ENCODE measurements around the gene IFT81.

The IFT81 gene

DNA sequence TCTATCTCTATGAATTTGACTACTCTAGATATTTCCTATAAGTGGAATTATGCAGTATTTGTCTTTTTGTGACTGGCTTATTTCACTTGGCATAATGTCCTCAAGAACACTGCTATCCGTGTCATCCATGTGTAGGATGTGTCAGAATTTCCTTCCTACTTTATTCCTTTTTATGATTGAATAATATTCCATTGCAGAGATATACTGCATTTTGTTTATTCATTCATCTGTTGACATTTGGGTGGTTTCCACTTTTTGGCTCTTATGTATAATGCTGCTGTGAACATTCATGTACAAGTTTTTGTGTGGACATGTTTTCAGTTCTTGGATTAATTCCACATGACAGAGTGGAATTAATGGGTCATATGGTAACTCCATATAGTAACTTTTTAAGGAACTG, 111.2 kb downstream of the IFT81 start:
- ChIA-PET CTCF (no interaction called here), POLR2A (no interaction called here)
- Histone ChIP-seq H3K9me3 (ENCODE audit: control insufficient read depth, insufficient read depth, low read depth, low read length) (no peaks in the 10 kb centered on the region), H3K27ac (ENCODE audit: extremely low read depth, low read depth, low read length) (no peak overlapping the region), H3K4me3 (ENCODE audit: low read depth, low read length) (no peak overlapping the region), H3K36me3 (ENCODE audit: control insufficient read depth in 2 of 2, insufficient read depth in 1 of 2, low read length in 2 of 2) (no peaks in the 10 kb centered on the region), H3K4me1 (ENCODE audit: control insufficient read depth, insufficient read depth, low read length) (no peaks in the 10 kb centered on the region)
- TF ChIP-seq ZNF146 (tag by site-specific recombination; IDR thresholded peaks at IDR 0.05) (peak; percentile 55; the same call in 1 of the 2 replicates), ZBTB48 (tag by site-specific recombination; IDR thresholded peaks at IDR 0.05) (no peak), KLF10 (tag by site-specific recombination; IDR thresholded peaks at IDR 0.05) (no peak), ZNF140 (tag by site-specific recombination; IDR thresholded peaks at IDR 0.05) (no peak)
- TF ChIP-seq, protein P1, sequence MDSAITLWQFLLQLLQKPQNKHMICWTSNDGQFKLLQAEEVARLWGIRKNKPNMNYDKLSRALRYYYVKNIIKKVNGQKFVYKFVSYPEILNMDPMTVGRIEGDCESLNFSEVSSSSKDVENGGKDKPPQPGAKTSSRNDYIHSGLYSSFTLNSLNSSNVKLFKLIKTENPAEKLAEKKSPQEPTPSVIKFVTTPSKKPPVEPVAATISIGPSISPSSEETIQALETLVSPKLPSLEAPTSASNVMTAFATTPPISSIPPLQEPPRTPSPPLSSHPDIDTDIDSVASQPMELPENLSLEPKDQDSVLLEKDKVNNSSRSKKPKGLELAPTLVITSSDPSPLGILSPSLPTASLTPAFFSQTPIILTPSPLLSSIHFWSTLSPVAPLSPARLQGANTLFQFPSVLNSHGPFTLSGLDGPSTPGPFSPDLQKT (IDR thresholded peaks at IDR 0.05; ENCODE audit: borderline replicate concordance, low read depth, low read length) = no peak

DNA sequence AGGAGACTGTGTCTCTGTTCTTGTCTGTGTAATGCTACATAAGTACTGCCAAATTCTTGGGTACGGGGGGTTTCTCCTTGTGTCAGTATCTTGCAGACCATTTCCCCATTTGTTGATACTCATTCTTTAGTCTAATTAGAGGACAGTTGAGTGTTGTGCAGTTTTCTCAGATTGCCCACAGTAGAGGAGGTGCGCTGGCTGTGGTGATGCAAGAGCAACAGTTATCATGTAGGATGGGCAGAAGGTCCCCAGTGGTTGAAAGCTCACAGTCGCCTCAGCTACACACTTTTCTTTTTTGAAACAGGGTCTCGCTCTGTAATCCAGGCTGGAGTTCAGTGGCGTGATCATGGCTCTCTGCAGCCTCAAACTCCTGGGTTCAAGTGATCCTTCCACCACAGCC, 119.1 kb downstream of the IFT81 start:
- no peak overlapping the region for H3K4me3 ChIP-seq (ENCODE audit: low read depth, low read length)
- no peaks in the 10 kb centered on the region for H3K36me3 ChIP-seq (ENCODE audit: control insufficient read depth in 2 of 2, insufficient read depth in 1 of 2, low read length in 2 of 2)
- CTCF ChIA-PET = interaction anchor here (0.7 to 1.4 kb wide), 2 partner anchors 19 to 188 kb away, joined by 3 to 4 read pairs; no protein-coding TSS in a partner anchor
- no peaks in the 10 kb centered on the region for H3K9me3 ChIP-seq (ENCODE audit: control insufficient read depth, insufficient read depth, low read depth, low read length)
- peaks cover 4% of the 10 kb centered on the region for H3K4me1 ChIP-seq (ENCODE audit: control insufficient read depth, insufficient read depth, low read length)
- TF ChIP-seq ZNF473 (tag by site-specific recombination; IDR thresholded peaks at IDR 0.05) (no peak), MZF1 (tag by site-specific recombination; IDR thresholded peaks at IDR 0.05; ENCODE audit: borderline replicate concordance) (no peak), ZNF530 (tag by site-specific recombination; IDR thresholded peaks at IDR 0.05; ENCODE audit: low read depth) (no peak), ZNF404 (tag by site-specific recombination; IDR thresholded peaks at IDR 0.05) (no peak), ZNF585B (tag by site-specific recombination; IDR thresholded peaks at IDR 0.05) (no peak), HOXD13 (CRISPR knock-in tag; IDR thresholded peaks at IDR 0.05; ENCODE audit: borderline replicate concordance) (no peak), YY1 (tag by site-specific recombination; IDR thresholded peaks at IDR 0.05) (no peak), ZNF830 (tag by site-specific recombination; IDR thresholded peaks at IDR 0.05; ENCODE audit: low read depth) (no peak), ZNF837 (tag by site-specific recombination; IDR thresholded peaks at IDR 0.05) (no peak), ZNF211 (tag by site-specific recombination; IDR thresholded peaks at IDR 0.05; ENCODE audit: low read depth) (no peak), SALL2 (tag by site-specific recombination; IDR thresholded peaks at IDR 0.05; ENCODE audit: borderline replicate concordance) (no peak), ZNF664 (tag by site-specific recombination; IDR thresholded peaks at IDR 0.05) (no peak), ZFP41 (tag by site-specific recombination; IDR thresholded peaks at IDR 0.05; ENCODE audit: borderline replicate concordance) (no peak)
- TF ChIP-seq, protein P2, sequence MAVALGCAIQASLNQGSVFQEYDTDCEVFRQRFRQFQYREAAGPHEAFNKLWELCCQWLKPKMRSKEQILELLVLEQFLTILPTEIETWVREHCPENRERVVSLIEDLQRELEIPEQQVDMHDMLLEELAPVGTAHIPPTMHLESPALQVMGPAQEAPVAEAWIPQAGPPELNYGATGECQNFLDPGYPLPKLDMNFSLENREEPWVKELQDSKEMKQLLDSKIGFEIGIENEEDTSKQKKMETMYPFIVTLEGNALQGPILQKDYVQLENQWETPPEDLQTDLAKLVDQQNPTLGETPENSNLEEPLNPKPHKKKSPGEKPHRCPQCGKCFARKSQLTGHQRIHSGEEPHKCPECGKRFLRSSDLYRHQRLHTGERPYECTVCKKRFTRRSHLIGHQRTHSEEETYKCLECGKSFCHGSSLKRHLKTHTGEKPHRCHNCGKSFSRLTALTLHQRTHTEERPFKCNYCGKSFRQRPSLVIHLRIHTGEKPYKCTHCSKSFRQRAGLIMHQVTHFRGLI (tag by site-specific recombination; IDR thresholded peaks at IDR 0.05) = no peak
- TF ChIP-seq, protein P3, sequence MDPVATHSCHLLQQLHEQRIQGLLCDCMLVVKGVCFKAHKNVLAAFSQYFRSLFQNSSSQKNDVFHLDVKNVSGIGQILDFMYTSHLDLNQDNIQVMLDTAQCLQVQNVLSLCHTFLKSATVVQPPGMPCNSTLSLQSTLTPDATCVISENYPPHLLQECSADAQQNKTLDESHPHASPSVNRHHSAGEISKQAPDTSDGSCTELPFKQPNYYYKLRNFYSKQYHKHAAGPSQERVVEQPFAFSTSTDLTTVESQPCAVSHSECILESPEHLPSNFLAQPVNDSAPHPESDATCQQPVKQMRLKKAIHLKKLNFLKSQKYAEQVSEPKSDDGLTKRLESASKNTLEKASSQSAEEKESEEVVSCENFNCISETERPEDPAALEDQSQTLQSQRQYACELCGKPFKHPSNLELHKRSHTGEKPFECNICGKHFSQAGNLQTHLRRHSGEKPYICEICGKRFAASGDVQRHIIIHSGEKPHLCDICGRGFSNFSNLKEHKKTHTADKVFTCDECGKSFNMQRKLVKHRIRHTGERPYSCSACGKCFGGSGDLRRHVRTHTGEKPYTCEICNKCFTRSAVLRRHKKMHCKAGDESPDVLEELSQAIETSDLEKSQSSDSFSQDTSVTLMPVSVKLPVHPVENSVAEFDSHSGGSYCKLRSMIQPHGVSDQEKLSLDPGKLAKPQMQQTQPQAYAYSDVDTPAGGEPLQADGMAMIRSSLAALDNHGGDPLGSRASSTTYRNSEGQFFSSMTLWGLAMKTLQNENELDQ (tag by site-specific recombination; IDR thresholded peaks at IDR 0.05; ENCODE audit: low read depth) = no peak
- TF ChIP-seq, protein P4, sequence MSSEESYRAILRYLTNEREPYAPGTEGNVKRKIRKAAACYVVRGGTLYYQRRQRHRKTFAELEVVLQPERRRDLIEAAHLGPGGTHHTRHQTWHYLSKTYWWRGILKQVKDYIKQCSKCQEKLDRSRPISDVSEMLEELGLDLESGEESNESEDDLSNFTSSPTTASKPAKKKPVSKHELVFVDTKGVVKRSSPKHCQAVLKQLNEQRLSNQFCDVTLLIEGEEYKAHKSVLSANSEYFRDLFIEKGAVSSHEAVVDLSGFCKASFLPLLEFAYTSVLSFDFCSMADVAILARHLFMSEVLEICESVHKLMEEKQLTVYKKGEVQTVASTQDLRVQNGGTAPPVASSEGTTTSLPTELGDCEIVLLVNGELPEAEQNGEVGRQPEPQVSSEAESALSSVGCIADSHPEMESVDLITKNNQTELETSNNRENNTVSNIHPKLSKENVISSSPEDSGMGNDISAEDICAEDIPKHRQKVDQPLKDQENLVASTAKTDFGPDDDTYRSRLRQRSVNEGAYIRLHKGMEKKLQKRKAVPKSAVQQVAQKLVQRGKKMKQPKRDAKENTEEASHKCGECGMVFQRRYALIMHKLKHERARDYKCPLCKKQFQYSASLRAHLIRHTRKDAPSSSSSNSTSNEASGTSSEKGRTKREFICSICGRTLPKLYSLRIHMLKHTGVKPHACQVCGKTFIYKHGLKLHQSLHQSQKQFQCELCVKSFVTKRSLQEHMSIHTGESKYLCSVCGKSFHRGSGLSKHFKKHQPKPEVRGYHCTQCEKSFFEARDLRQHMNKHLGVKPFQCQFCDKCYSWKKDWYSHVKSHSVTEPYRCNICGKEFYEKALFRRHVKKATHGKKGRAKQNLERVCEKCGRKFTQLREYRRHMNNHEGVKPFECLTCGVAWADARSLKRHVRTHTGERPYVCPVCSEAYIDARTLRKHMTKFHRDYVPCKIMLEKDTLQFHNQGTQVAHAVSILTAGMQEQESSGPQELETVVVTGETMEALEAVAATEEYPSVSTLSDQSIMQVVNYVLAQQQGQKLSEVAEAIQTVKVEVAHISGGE (tag by site-specific recombination; conservative IDR thresholded peaks at IDR 0.05; ENCODE audit: low read depth) = no peak
- TF ChIP-seq, protein P5, sequence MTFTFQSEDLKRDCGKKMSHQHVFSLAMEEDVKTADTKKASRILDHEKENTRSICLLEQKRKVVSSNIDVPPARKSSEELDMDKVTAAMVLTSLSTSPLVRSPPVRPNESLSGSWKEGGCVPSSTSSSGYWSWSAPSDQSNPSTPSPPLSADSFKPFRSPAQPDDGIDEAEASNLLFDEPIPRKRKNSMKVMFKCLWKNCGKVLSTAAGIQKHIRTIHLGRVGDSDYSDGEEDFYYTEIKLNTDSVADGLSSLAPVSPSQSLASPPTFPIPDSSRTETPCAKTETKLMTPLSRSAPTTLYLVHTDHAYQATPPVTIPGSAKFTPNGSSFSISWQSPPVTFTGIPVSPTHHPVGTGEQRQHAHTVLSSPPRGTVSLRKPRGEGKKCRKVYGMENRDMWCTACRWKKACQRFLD (tag by site-specific recombination; IDR thresholded peaks at IDR 0.05) = no peak
- TF ChIP-seq, protein P6, sequence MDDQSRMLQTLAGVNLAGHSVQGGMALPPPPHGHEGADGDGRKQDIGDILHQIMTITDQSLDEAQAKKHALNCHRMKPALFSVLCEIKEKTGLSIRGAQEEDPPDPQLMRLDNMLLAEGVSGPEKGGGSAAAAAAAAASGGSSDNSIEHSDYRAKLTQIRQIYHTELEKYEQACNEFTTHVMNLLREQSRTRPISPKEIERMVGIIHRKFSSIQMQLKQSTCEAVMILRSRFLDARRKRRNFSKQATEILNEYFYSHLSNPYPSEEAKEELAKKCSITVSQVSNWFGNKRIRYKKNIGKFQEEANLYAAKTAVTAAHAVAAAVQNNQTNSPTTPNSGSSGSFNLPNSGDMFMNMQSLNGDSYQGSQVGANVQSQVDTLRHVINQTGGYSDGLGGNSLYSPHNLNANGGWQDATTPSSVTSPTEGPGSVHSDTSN (CRISPR knock-in tag; IDR thresholded peaks at IDR 0.05) = no peak
- no peak overlapping the region for H3K27ac ChIP-seq (ENCODE audit: extremely low read depth, low read depth, low read length)
- POLR2A ChIA-PET = interaction anchor here (1.0 kb wide), 1 partner anchor 27 kb away, joined by 9 read pairs; no protein-coding TSS in a partner anchor
